SU-DHL-6 (cell line): ENCODE measurements around the gene FFAR2.
A peak's percentile ranks its signal among the peaks of the same experiment; 100 is the strongest.
"Not testable (repeated sequence)": the region's sequence is repeated elsewhere in the genome, so short reads cannot be mapped to it uniquely, and the experiment has no call there.

Experiments
- H2AFZ ChIP-seq: fragments of 200-600 bp; sonication (generic); 2 replicates; pipeline ENCODE4 v1.6.1; 2014; ENCODE audit warnings: low read depth, mild to moderate bottlenecking, moderate library complexity, mixed read lengths, antibody characterized with exemption, low read length; ENCODE audit not compliant: severe bottlenecking
- H3F3A ChIP-seq: fragments of 200-600 bp; shearing (Covaris generic); 2 replicates; pipeline ENCODE4 v1.6.0; 2016; ENCODE audit warnings: antibody characterized with exemption, mild to moderate bottlenecking; ENCODE audit not compliant: insufficient read depth
- H3K27ac ChIP-seq: fragments of 200-600 bp; sonication (generic); 2 replicates; pipeline ENCODE4 v1.5.1; 2016; ENCODE audit warnings: low read depth, mild to moderate bottlenecking, low read length, moderate library complexity, mixed read lengths
- H3K27me3 ChIP-seq: fragments of 200-600 bp; sonication (generic), shearing (Covaris generic); 2 replicates; pipeline ENCODE4 v1.6.0; 2014; ENCODE audit warnings: mild to moderate bottlenecking, low read length
- H3K36me3 ChIP-seq: fragments of 200-600 bp; sonication (generic); 2 replicates; pipeline ENCODE4 v1.6.1; 2014; ENCODE audit warnings: mild to moderate bottlenecking, low read length, mixed read lengths
- H3K4me2 ChIP-seq: fragments of 300-600, 200-600 bp; shearing (Covaris generic), sonication (generic); 2 replicates; pipeline ENCODE4 v1.6.0; 2014; ENCODE audit warnings: low read length, low read depth, mild to moderate bottlenecking; ENCODE audit not compliant: poor library complexity, severe bottlenecking
- H3K4me3 ChIP-seq: fragments of 200-600 bp; sonication (generic); 2 replicates; pipeline ENCODE4 v1.5.1; 2014; ENCODE audit warnings: antibody characterized with exemption, low read length, mild to moderate bottlenecking, mixed read lengths; ENCODE audit not compliant: insufficient read depth, poor library complexity, severe bottlenecking
- H3K79me2 ChIP-seq: fragments of 200-600 bp; sonication (generic); 2 replicates; pipeline ENCODE4 v1.6.1; 2014; ENCODE audit warnings: mild to moderate bottlenecking, low read length, moderate library complexity; ENCODE audit not compliant: insufficient read depth
- H3K9ac ChIP-seq: fragments of 200-600 bp; sonication (generic); 2 replicates; pipeline ENCODE4 v1.7.0; 2014; ENCODE audit warnings: mild to moderate bottlenecking, low read length
- H3K9me2 ChIP-seq: fragments of 200-600 bp; sonication (generic); replicated peaks from 2 replicates; pipeline ENCODE4 v1.6.1; 2014; ENCODE audit warnings: low read length; ENCODE audit not compliant: insufficient read depth
- H3K9me3 ChIP-seq: fragments of 200-600 bp; sonication (generic); 2 replicates; pipeline ENCODE4 v1.6.1; 2014; ENCODE audit warnings: low read length, mixed read lengths; ENCODE audit not compliant: insufficient read depth
- H4K20me1 ChIP-seq: fragments of 200-600 bp; sonication (generic); 2 replicates; pipeline ENCODE4 v1.6.1; 2014; ENCODE audit warnings: low read depth, mild to moderate bottlenecking, antibody characterized with exemption, low read length, moderate library complexity, mixed read lengths
- CTCF ChIP-seq: fragments of 200-600 bp; sonication (generic); IDR thresholded peaks from one replicate; pipeline ENCODE4 v1.5.1; 2017; ENCODE audit warnings: antibody characterized with exemption, mild to moderate bottlenecking, low read length, moderate library complexity; ENCODE audit not compliant: insufficient read depth, poor library complexity, severe bottlenecking
- EZH2phosphoT487 ChIP-seq: fragments of 200-600 bp; sonication (generic), shearing (Covaris generic); conservative IDR thresholded peaks from 2 replicates; pipeline ENCODE4 v1.6.1; 2018; ENCODE audit warnings: mild to moderate bottlenecking, antibody characterized with exemption, low read length, moderate library complexity, mixed read lengths

FFAR2 gene

GRCh38 chr19:35466259-35466658 is 18.2 kb downstream of the FFAR2 start:
- H2AFZ ChIP-seq: no peak overlapping the region
- 0 out of 2 replicates have a peak, but pooled peaks cover 5% of the 10 kb centered on the region for H3F3A ChIP-seq
- no peak overlapping the region for H3K27ac ChIP-seq
- H3K79me2 ChIP-seq: no peaks in the 10 kb centered on the region
- no peak overlapping the region for H3K4me3 ChIP-seq
- no peaks in the 10 kb centered on the region for H3K9me3 ChIP-seq
- H3K27me3 ChIP-seq: no peaks in the 10 kb centered on the region
- no peak overlapping the region for H3K4me2 ChIP-seq
- H4K20me1 ChIP-seq: no peaks in the 10 kb centered on the region
- no peaks in the 10 kb centered on the region for H3K9me2 ChIP-seq
- TF ChIP-seq CTCF (no peak), EZH2phosphoT487 (no peak)
- H3K9ac ChIP-seq: no peak overlapping the region
- H3K36me3 ChIP-seq: no peaks in the 10 kb centered on the region

- H3K4me3 ChIP-seq: no peak overlapping the region
- H3K79me2 ChIP-seq: no peaks in the 10 kb centered on the region
- no peaks in the 10 kb centered on the region for H4K20me1 ChIP-seq
- H3K4me2 ChIP-seq: no peak overlapping the region
- H3K9me2 ChIP-seq: no peaks in the 10 kb centered on the region
- H3F3A ChIP-seq: no peaks in the 10 kb centered on the region
- H3K9ac ChIP-seq: no peak overlapping the region
- no peaks in the 10 kb centered on the region for H3K36me3 ChIP-seq
- no peaks in the 10 kb centered on the region for H3K27me3 ChIP-seq
- no peak overlapping the region for H3K27ac ChIP-seq
- H2AFZ ChIP-seq: no peak overlapping the region
- TF ChIP-seq CTCF: peak; percentile 40
- TF ChIP-seq EZH2phosphoT487: no peak
- no peaks in the 10 kb centered on the region for H3K9me3 ChIP-seq
Measured at GRCh38 chr19:35468637-35469036, 20.6 kb downstream of the FFAR2 start.

- Histone ChIP-seq H3F3A (no peaks in the 10 kb centered on the region), H4K20me1 (no peaks in the 10 kb centered on the region), H3K4me3 (no peak overlapping the region), H3K4me2 (no peak overlapping the region), H3K9ac (no peak overlapping the region), H3K27me3 (no peaks in the 10 kb centered on the region), H2AFZ (no peak overlapping the region), H3K36me3 (no peaks in the 10 kb centered on the region), H3K79me2 (no peaks in the 10 kb centered on the region), H3K9me3 (no peaks in the 10 kb centered on the region), H3K9me2 (no peaks in the 10 kb centered on the region), H3K27ac (no peak overlapping the region)
- TF ChIP-seq EZH2phosphoT487: no peak
Measured at GRCh38 chr19:35470128-35470527, 22.1 kb downstream of the FFAR2 start.

- not testable (repeated sequence) for H3K4me3 ChIP-seq, H3K9ac ChIP-seq, H4K20me1 ChIP-seq, H3K9me2 ChIP-seq, H2AFZ ChIP-seq, H3K4me2 ChIP-seq, H3K9me3 ChIP-seq, H3K27me3 ChIP-seq, H3K36me3 ChIP-seq, H3K79me2 ChIP-seq, H3K27ac ChIP-seq, H3F3A ChIP-seq
Measured at GRCh38 chr19:35471075-35471474, 23.0 kb downstream of the FFAR2 start.
